MCF 10A (cell line): ENCODE measurements around the gene DGLUCY. TPM values are rescaled to one million over a fixed set of nuclear protein-coding genes. Genes with fewer than 3 reads are reported as not detected.

Experiments
- BruUV-seq: library from RNA; stranded (reverse); fragments of 400-500 nt; replicated peaks from 2 replicates; lab custom pipeline; 2021; lab: Mats Ljungman, UMichigan
- CTCF ChIA-PET: fragments of 300-600 bp; sonication (Branson Sonifier 250); formaldehyde crosslinking; extraction: SDS; loops from one replicate; lab custom pipeline; 2021; ENCODE audit warnings: antibody characterized with exemption, inconsistent platforms; lab: Yijun Ruan, JAX
- POLR2A ChIA-PET: fragments of 300-600, 350-650 bp; sonication (Branson Sonifier 250); formaldehyde crosslinking; extraction: SDS; loops from one replicate; lab custom pipeline; 2020; ENCODE audit warnings: antibody characterized with exemption, inconsistent platforms; lab: Yijun Ruan, JAX
- DNase-seq: peaks from one replicate; pipeline ENCODE4 v3.0.0-alpha.2; 2018; ENCODE audit not compliant: unreplicated experiment
- H3K27ac Mint-ChIP-seq: one replicate; pipeline ENCODE4 v1.8.0; 2022; ENCODE audit warnings: mild to moderate bottlenecking, low read depth, mixed read lengths; ENCODE audit not compliant: unreplicated experiment
- H3K27me3 Mint-ChIP-seq: one replicate; pipeline ENCODE4 v1.8.0; 2022; ENCODE audit warnings: mixed read lengths; ENCODE audit not compliant: insufficient read depth, unreplicated experiment
- H3K36me3 Mint-ChIP-seq: one replicate; pipeline ENCODE4 v1.8.0; 2022; ENCODE audit warnings: mild to moderate bottlenecking, moderate library complexity, mixed read lengths; ENCODE audit not compliant: insufficient read depth, unreplicated experiment
- H3K4me1 Mint-ChIP-seq: one replicate; pipeline ENCODE4 v1.8.0; 2022; ENCODE audit warnings: mixed read lengths; ENCODE audit not compliant: insufficient read depth, unreplicated experiment
- H3K4me3 Mint-ChIP-seq: one replicate; pipeline ENCODE4 v1.8.0; 2022; ENCODE audit warnings: mild to moderate bottlenecking, moderate library complexity, mixed read lengths; ENCODE audit not compliant: unreplicated experiment
- H3K9me3 Mint-ChIP-seq: one replicate; pipeline ENCODE4 v1.8.0; 2022; ENCODE audit warnings: mixed read lengths; ENCODE audit not compliant: unreplicated experiment
- intact Hi-C: fragments of 100-400 bp; cut with micrococcal nuclease; formaldehyde crosslinking; loops from 2 replicates; pipeline ENCODE4 v1.14.1; 2022
- total RNA-seq: library from RNA; stranded (reverse); gene quantifications from 2 replicates; pipeline ENCODE4 v1.2.3, GENCODE V29; 2022
- TF ChIP-seq, protein P1 (sequence below): fragments of 200-600 bp; IDR thresholded peaks from one replicate; pipeline ENCODE4 v1.8.0; 2022; ENCODE audit warnings: antibody characterized with exemption, mild to moderate bottlenecking; ENCODE audit not compliant: unreplicated experiment

The DGLUCY gene
- total RNA-seq, 1 experiment from 2014 or later: 11.7 TPM

- BruUV-seq: no TSS peak
- no peak for DNase-seq
- H3K4me3 Mint-ChIP-seq: no peak overlapping the region
- POLR2A ChIA-PET: interaction anchor here (2.3 kb wide), 1 partner anchor 11 kb away, joined by 17 read pairs; no protein-coding TSS in a partner anchor
- H3K4me1 Mint-ChIP-seq: peaks cover 33% of the 10 kb centered on the region
- no peaks in the 10 kb centered on the region for H3K27me3 Mint-ChIP-seq
- intact Hi-C loops: no loop called here
- H3K36me3 Mint-ChIP-seq: peaks cover 23% of the 10 kb centered on the region
- TF ChIP-seq, protein P1, sequence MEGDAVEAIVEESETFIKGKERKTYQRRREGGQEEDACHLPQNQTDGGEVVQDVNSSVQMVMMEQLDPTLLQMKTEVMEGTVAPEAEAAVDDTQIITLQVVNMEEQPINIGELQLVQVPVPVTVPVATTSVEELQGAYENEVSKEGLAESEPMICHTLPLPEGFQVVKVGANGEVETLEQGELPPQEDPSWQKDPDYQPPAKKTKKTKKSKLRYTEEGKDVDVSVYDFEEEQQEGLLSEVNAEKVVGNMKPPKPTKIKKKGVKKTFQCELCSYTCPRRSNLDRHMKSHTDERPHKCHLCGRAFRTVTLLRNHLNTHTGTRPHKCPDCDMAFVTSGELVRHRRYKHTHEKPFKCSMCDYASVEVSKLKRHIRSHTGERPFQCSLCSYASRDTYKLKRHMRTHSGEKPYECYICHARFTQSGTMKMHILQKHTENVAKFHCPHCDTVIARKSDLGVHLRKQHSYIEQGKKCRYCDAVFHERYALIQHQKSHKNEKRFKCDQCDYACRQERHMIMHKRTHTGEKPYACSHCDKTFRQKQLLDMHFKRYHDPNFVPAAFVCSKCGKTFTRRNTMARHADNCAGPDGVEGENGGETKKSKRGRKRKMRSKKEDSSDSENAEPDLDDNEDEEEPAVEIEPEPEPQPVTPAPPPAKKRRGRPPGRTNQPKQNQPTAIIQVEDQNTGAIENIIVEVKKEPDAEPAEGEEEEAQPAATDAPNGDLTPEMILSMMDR: no peak
- H3K9me3 Mint-ChIP-seq: no peaks in the 10 kb centered on the region
- CTCF ChIA-PET: interaction anchor here (1.2 to 2.7 kb wide), 3 partner anchors 14 to 258 kb away, joined by 3 to 23 read pairs (median 7); no protein-coding TSS in a partner anchor
- no peak overlapping the region for H3K27ac Mint-ChIP-seq
Observed at GRCh38 chr14:91159906-91160305, 46.0 kb downstream of the DGLUCY start.

DNA sequence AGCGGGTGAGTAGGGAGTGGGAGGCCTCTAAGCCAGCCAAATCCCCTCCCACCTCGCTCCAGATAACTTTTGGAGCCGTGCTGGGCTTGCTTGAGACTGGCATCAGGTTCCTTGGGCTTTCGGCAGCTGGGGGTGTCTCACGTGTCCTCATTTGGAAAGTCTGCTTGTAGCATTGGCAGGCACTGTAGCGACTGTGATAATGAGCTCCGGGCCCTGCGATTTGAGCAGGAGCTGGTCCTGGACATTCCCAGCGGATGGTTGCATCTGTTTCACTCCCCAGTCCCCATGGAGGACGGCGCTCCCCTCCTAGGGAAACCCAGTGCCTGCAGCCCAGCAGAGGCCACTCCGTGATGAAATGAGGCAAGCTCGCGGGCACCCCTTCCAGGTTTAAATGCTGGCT lies 49.4 kb downstream of the DGLUCY start:
- TF ChIP-seq, protein P1: no peak
- intact Hi-C loops: no loop called here
- Mint-ChIP-seq H3K4me3 (no peak overlapping the region), H3K4me1 (peaks cover 17% of the 10 kb centered on the region), H3K36me3 (peaks cover 35% of the 10 kb centered on the region), H3K27ac (no peak overlapping the region), H3K27me3 (no peaks in the 10 kb centered on the region), H3K9me3 (no peaks in the 10 kb centered on the region)
- no TSS peak for BruUV-seq
- POLR2A ChIA-PET: no interaction called here
- CTCF ChIA-PET: interaction anchor here (0.7 to 4.4 kb wide), 3 partner anchors 10 to 259 kb away, joined by 3 to 29 read pairs (median 5); no protein-coding TSS in a partner anchor
- no peak for DNase-seq

GRCh38 chr14:91164676-91165075 lies 50.8 kb downstream of the DGLUCY start:
- no TSS peak for BruUV-seq
- H3K27me3 Mint-ChIP-seq: no peaks in the 10 kb centered on the region
- H3K9me3 Mint-ChIP-seq: no peaks in the 10 kb centered on the region
- peak; percentile 70 for DNase-seq
- H3K27ac Mint-ChIP-seq: peak overlapping the region; percentile 64
- intact Hi-C loops: no loop called here
- H3K36me3 Mint-ChIP-seq: peaks cover 41% of the 10 kb centered on the region
- ChIA-PET CTCF (interaction anchor here (0.7 to 16.3 kb wide), 3 partner anchors 9 to 262 kb away, joined by 3 to 264 read pairs (median 29); no protein-coding TSS in a partner anchor), POLR2A (interaction anchor here (0.6 to 1.2 kb wide), 5 partner anchors 8 to 50 kb away, joined by 3 to 4 read pairs (median 3); no protein-coding TSS in a partner anchor)
- TF ChIP-seq, protein P1: no peak
- no peak overlapping the region for H3K4me3 Mint-ChIP-seq
- H3K4me1 Mint-ChIP-seq: peaks cover 12% of the 10 kb centered on the region

DNA sequence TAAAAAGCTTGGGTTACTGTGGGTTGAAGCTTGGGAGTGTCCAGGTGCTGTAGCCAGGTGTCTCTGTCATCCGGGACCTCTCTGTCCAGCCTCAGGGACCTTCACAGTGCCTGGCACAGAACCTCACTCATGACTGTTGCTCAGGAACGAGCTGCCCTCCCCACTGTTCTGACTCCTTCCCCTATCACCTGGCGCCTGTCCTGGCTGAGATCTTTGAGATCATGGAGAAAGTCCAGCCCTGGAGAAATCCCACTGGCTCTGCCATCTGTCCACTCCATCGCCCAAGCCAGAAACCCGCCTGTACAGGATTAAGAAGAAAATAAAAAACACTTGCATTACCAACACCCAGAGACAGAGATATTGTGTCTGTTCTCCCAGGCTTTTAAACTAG lies 53.5 kb downstream of the DGLUCY start:
- POLR2A ChIA-PET: no interaction called here

More for the DNA sequence above, 53.5 kb downstream of the DGLUCY start:
- Mint-ChIP-seq H3K27me3 (no peaks in the 10 kb centered on the region), H3K4me1 (peaks cover 8% of the 10 kb centered on the region), H3K27ac (no peak overlapping the region), H3K9me3 (no peaks in the 10 kb centered on the region), H3K36me3 (peaks cover 39% of the 10 kb centered on the region), H3K4me3 (no peak overlapping the region)
- no TSS peak for BruUV-seq
- TF ChIP-seq, protein P1: no peak
- no peak for DNase-seq
- CTCF ChIA-PET: interaction anchor here (0.6 to 16.3 kb wide), 3 partner anchors 10 to 265 kb away, joined by 6 to 264 read pairs (median 16); no protein-coding TSS in a partner anchor
- intact Hi-C loops: no loop called here
